LNCaP clone FGC (cell line): ENCODE data around the gene IL1RL1.

Source experiments
- DNase-seq: peaks from one replicate; pipeline ENCODE4 v3.0.0-alpha.2; 2011; ENCODE audit warnings: low read depth
- H3K4me3 ChIP-seq: 2 replicates; pipeline ENCODE4 v1.5.1; 2011; ENCODE audit warnings: mild to moderate bottlenecking, low read depth, low read length, control low read depth
- TF ChIP-seq, protein P1 (sequence below): IDR thresholded peaks from 2 replicates; pipeline ENCODE4 v1.5.1; 2012; ENCODE audit warnings: mild to moderate bottlenecking; ENCODE audit not compliant: control insufficient read depth, insufficient read depth; ENCODE audit errors: extremely low read depth

The IL1RL1 gene

DNA sequence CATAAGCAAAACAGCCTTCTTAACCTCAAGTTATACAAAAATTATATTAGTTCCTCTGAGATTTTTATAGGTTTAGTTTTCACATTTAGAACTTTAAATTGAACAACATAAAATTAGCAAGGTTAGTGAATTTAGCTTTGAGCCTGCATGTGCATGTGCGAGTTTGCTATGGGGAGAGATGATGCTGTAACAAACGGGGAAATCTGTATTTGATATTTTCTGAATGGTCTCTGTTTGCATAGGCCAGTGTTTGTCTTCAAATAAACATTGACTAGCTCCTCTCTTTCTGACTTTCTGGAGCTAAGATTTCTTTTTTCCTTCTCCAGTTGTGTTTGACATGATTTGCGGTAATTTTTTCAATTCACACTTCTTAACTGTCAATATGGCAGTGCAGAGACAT, 80.7 kb downstream of the IL1RL1 start:
- H3K4me3 ChIP-seq = no peak overlapping the region
- TF ChIP-seq, protein P1, sequence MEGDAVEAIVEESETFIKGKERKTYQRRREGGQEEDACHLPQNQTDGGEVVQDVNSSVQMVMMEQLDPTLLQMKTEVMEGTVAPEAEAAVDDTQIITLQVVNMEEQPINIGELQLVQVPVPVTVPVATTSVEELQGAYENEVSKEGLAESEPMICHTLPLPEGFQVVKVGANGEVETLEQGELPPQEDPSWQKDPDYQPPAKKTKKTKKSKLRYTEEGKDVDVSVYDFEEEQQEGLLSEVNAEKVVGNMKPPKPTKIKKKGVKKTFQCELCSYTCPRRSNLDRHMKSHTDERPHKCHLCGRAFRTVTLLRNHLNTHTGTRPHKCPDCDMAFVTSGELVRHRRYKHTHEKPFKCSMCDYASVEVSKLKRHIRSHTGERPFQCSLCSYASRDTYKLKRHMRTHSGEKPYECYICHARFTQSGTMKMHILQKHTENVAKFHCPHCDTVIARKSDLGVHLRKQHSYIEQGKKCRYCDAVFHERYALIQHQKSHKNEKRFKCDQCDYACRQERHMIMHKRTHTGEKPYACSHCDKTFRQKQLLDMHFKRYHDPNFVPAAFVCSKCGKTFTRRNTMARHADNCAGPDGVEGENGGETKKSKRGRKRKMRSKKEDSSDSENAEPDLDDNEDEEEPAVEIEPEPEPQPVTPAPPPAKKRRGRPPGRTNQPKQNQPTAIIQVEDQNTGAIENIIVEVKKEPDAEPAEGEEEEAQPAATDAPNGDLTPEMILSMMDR = no peak
- no peak for DNase-seq

DNA sequence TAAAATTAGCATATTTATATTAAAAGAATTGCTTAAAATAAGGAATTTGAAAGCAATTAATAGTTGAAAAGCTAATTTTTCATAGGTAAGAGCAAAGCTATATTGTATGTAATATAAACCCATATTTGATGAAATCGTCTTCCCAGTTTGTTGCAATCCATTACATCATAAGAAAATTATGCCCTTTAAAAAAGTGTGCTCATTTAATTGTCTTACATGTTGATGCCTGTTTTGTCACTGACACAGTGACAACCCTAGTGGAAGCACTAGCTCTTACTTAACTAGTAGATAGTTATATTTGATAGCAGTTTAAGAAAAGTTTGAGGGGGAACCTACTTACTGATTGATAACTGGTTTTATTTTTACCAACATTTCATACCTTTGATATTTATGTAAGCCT, 81.6 kb downstream of the IL1RL1 start:
- TF ChIP-seq, protein P1 = no peak
- H3K4me3 ChIP-seq = no peak overlapping the region
- no peak for DNase-seq

DNA sequence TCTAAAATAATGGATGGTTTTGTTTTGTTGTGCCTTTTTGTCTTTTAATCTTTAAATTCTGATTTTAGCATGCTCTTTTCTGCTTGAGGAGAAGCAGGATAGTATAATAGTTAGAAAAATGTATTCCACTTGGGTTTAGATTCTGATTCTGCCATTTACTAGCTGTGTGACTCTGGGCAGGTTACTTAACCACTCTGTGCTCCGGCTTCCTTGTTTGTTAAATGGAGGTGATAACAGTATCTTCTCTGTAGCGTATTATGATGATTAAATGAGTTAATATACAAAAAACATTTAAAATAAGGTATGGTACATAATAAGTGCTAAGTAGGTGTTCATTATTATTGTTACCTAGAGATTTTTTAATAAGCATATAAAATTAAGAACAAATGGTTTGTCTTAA, 84.6 kb downstream of the IL1RL1 start:
- no peak for DNase-seq
- H3K4me3 ChIP-seq = no peak overlapping the region
- TF ChIP-seq, protein P1 = no peak

DNA sequence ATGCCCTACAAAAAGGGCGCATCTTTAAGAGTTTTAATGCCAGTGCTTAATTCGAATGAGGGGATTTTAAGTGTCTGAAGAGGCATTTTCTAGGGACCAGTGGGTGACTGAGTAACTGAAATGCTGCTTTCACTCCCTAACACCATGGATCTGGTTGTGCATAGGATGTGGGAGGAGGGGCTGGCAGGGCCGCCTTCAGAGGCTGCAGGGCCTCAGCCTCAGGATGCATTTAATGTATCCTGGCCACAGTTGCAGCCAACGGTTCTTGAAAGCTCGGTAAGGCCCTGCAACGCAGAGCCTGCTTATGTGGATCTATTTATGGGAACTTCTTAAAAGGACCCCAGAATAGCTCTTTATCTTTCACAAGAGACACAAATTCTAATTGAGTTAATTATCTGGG, 85.8 kb downstream of the IL1RL1 start:
- TF ChIP-seq, protein P1 = no peak
- no peak for DNase-seq

DNA sequence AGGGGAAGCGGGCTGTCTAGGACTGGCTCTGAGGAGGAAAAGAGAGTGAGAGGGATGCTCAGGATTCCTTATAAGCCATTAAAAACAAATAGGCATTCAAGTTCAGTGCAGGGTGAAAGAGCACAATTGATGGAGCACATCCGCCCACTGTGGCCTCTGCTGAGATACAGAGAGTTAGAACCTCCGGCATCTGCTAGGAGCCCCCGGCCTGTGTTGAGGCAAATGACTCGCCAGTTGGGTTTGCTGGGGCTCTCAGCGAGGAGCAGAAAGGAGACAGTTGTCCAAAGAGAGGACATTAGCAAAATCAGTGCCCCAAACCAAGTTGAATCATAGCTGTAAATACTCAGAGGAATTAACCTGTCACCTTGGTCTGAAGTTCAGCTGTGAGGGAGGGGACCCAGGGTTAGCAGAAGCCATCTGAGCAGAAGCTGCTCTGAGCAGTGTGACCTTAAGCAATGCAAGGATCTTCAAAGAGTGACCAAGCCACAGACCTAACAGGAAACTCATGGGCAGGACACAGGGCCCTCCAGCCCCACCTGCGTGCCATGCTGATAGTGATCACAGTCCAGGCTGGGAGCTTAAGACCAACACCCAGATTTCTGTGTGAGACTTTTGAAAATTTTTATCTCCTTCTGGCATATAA, 88.3 kb downstream of the IL1RL1 start:
- H3K4me3 ChIP-seq = no peak overlapping the region
- TF ChIP-seq, protein P1 = no peak
- no peak for DNase-seq

More for the DNA sequence above, 85.8 kb downstream of the IL1RL1 start:
- no peak overlapping the region for H3K4me3 ChIP-seq

DNA sequence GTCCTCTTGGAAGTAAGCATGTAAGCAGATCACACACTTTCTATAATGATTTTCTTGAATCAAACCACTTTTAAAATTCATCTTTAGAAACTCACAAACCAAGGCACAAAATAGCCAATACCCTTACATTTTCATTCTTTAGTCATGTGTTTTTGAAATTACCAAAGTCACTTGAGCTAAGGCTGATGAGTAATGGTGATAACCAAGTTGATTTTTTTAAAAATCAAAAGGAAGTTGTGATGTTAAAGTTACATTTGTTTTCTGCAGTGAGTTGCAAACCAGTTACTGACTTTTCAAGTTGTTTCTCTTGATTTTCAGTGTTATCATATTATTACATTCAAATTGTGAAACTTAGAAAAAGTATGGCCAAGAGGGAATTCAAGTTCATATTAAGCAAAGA, 90.1 kb downstream of the IL1RL1 start:
- no peak for DNase-seq
- H3K4me3 ChIP-seq = no peak overlapping the region
- TF ChIP-seq, protein P1 = no peak
